T1000 (cell line): Measurements from ENCODE around the gene MIPOL1.

Source experiments
- DNase-seq: peaks from one replicate; lab custom pipeline; 2025; ENCODE audit warnings: mixed read lengths; lab: John Stamatoyannopoulos, UW

MIPOL1 gene

DNA sequence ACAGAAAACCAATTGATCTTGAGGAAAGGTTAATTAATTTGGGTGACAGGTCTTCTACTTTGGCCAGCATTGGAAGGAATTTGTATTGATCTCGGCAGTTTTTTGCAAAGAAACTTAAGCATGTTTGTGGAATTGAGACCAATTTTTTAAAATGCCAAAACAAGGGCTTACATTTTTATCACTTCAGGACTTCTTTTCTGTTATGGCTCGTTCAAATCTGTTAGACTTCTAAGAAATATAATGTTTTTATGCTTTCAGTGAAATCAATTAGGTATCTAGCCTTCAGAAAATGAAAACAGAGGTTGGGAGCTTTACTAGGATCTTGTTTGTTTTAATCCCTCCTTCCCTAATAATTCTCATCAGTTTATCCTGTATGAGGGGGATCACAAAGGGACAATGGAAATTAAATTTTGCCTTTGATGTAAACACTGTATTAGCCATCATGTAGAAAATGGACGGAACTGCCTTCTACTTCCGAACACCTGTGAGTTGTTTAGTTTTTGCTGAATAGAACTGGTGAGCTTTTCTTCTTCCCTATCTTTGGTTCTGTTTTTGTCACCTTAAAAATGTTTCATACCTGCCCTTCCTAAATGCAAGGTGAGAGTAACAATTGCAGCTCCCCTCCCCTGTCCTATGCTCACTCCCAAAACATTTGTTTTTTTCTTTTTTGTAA lies 389.5 kb downstream of the MIPOL1 start:
- no peak for DNase-seq

DNA sequence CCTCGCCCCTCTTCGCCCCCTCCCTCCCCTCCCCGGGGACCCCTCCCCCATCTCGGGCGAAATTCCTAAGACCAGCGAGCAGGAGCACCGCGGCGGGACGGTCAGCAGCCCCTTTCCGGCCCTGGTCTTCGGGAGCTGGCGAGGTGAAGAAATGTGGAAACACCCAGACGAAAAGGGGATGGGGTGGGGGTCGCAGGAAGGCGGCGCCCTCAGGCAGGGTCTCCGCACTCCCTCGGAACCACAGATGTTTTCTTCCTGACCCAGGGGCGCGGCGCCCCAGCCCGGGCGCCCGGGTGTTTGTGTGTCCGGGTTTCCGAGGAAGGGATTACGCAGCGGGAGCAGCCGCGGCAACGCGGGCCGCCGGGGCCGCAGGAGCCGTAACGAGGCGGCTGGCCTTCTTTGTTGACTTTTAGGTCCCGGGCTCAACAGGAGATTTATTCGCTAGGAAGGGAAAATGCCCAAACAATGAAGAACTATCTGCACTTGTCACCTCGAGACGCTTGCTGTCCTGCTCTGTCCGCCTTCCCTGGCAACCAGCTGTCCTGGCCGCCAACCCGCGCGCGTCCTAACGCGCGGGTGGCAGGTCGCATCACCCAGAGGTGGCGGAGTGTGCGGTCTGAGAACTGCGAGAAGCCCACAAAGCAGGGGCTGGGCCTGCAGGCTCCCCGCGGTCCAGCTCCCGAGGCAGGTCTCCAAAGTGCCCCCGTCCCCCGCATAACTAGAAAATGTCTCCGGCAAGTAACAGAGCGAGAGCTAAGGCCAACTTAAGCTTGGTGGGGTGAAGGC lies 390.3 kb downstream of the MIPOL1 start:
- DNase-seq: no peak

DNA sequence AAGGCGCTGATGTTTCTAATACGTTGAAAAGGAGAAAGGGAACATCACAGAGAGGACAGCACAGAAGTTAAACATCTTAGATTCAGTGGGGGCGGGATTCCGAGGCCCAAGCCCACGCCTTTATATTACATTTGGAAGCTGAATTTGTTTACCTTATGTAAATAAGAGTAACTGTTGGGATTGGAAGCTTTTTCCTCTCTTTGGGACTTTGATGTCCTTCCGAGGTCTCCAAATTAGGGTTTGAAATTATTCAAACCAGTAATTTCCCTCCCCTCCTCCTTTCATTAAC lies 390.9 kb downstream of the MIPOL1 start:
- no peak for DNase-seq

DNA sequence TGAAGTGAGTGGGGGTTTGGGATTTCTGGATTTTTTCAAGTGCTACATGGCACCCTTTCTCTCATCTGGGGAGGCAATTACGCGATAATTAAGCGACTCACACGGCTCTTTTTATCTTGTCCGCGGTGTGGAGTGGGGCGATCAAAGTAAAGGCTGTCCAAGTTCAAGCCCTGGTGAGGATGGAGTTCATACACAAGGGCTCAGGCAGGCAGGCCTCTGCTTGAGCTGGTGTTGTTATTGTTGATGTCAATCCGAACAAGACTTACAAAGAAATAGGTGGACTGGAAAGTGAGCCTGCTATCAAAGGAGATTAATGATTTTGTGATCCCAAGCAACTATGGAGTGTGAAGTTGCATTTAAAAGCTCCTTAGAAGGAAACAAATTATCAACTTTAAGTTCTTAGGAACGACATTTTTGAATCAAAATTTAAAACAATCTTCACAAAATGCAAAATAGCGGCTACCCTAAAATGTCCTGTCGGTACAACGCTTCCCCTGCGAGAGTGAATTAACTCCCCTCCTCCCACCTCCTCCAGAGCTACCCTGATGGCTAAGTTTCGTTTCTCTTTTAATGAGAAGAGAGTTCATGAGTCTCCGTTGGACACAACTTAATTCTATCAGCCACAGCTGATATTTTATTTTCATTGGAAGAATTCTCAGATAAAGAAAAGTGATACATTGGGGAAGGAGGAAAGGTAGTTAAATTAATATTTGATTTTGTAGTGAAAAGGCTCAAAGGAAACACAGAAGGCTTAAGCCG lies 391.4 kb downstream of the MIPOL1 start:
- no peak for DNase-seq

DNA sequence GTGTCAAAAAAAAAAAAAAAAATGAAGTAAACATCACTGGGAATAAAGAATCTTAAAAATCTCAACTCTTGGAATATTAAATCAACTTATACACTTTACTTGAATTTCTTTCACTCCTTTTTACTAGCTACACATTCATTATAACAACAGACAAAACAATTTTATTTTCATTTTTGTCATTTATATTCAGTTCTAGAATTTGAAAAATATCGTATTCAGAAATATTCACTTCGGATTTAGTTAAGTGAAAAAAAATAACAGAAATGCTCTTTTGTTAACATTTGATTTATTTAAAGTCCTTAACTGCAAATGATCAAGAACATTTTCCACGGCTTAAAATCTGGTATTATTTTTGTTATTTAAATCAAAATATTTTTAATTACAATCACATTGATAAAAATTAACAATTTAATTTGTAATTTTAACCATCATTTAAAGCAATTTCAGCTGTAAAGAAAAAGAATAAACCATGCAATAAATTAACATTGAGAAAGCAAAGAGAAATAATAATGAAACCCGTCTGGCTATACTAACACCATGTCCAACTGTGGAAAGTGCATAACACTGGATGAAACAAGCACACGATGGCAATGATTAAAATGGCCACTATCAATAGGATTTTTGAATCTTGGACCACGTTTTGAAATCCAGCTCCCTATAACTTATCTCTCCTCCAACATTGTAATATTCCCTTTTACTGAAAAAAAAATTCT lies 392.1 kb downstream of the MIPOL1 start:
- no peak for DNase-seq

DNA sequence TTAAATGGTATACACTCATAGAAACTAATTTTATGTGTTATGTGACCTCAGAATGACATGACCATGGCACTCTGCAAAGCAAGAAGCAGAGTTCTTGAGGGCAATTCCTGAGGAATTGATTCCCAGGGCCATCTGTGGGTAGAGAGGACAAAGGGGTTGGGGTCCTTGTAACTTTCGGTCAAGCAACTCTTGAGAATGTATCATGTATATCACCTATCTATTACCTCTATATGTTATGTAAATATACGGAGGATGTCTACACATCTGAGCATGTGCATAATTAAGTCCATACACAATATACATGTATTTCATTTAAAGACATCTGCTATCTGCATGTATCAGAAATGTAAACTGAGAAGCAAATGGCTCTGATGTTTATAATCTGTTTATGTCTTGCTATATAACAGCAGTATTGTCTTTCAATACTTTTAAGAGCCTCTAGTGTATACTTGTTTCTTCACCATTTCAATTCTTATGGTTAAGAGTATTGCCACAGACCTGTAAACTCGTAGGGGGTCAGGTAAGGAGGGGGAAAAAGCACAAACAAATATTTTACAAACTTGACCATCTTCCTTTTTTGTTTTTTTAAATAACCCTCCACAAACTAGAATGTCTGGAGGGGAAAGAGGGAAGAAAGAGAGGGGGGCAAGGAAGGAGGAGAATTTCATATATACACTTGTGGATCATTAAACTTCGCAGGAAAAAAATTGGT lies 392.8 kb downstream of the MIPOL1 start:
- no peak for DNase-seq

DNA sequence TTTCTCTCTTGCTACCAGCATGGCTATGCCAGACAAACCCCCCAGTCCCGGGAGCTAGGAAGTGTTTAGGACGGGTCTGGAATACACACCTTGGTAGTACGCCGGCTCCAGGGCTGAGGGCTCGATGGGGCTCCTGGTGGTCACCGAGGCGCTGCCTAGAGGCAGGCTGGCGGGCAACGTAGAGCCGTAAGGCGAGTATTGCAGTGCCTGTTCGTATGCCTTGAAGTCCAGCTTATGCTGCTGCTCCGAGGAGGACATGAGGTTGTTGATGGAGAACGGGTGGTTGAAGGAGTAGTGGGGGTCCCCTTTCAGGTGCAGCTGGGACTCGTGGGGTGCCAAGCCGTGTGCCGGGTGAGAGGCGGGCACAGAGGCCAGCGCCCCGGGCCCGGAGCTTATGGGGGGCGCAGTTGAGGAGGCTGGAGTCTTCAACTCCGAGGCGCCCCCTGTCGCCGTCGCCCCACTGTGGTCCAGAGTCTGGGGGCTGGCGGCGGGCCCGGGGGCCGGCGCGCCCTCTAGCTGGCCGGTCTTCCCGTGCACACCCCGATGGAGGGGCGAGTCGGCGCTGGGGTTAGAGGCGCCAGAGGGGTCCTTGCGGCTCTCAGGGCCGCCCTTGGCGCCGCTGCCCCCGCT lies 393.7 kb downstream of the MIPOL1 start:
- no peak for DNase-seq

DNA sequence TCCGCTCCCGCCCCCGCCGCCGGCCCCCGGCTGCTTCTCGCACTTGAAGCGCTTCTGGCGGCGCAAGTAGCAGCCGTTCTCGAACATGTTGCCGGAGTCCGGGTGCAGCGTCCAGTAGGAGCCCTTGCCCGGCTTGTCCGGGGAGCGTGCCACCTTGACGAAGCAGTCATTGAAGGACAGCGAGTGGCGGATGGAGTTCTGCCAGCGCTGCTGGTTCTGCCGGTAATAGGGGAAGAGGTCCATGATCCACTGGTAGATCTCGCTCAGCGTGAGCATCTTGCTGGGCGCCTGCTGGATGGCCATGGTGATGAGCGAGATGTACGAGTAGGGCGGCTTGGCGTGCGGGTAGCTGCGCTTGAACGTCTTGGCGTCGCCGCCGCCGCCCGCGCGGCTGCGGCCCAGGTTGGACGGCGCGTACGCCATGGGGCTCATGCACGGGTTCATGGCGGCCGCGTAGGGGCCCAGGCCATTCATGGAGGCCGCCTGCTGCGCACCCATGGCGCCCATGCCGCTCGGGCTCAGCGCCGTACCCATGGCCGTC lies 394.3 kb downstream of the MIPOL1 start:
- DNase-seq: no peak

DNA sequence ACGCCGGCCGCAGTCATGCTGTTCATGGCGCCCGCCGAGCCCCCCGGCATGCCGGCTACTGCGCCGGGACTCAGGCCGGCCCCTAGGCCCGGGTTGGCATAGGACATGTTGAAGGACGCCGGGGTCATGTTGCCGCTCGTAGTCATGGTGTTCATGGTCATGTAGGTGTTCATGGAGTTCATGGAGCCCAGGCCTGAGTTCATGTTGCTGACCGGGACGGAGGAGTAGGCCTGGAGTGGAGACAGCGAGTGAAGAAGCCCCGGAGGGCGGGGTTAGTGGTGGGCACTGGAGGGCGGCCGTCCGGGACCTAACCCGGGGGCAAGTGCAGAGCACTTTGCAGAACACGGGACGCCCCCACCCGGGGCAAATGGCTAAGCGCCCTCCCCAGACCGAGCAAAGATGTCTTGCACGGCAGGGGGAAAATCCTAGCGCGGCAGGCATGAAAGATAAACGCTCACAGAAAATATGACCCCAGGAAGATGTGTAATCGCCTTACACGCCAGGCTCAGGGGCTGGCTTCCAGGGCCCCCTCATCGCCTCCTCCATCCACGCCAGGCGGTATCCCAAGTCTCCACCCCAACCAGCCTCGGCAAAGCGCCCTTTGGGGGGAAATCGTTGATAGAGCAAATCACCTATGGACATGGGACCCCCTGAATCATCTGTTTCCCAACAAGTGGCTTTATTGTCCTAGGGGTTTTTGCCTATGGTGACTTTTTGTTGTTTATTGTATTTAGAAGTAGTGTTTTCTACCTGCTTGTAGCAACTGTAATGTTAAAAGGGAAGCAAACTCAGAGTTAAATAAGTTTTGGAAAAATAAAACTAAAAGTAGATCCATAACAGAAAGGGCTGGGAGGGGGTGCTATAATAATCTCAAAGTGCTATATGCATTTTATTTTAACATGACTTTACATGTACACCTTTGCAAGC lies 395.0 kb downstream of the MIPOL1 start:
- no peak for DNase-seq

DNA sequence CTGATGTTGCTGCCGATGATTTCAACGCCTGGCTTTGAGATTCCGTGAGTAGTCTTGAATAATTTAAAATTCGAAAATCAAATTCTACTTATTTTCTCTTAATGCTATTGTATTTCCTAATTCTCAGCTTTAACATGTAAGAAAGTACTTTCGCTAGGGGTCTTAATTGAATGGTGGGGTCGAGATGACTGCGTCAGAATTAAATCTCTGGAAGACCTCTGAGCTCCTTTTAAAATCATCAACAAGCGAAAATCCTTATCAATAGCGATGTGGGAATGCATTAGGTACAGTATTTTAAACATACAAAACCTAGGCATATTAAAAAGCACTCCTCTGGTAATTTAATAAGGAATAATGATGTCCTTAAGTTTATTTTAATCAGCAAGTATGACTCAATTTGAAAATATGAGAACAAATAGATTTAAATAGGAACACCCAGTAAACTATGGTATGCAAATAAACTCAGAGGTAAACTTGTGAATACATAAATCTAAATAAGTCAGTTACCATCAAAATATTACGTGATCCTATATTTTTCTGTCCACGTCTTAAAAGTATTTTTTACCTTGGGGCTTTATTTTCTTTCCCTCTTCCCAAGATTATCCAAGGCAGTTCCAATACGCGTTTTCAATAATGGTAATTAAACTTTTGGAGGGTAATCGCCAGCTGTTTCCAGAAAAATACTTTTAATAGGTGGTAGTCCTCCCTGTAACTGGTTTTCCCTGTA lies 395.9 kb downstream of the MIPOL1 start:
- no peak for DNase-seq

DNA sequence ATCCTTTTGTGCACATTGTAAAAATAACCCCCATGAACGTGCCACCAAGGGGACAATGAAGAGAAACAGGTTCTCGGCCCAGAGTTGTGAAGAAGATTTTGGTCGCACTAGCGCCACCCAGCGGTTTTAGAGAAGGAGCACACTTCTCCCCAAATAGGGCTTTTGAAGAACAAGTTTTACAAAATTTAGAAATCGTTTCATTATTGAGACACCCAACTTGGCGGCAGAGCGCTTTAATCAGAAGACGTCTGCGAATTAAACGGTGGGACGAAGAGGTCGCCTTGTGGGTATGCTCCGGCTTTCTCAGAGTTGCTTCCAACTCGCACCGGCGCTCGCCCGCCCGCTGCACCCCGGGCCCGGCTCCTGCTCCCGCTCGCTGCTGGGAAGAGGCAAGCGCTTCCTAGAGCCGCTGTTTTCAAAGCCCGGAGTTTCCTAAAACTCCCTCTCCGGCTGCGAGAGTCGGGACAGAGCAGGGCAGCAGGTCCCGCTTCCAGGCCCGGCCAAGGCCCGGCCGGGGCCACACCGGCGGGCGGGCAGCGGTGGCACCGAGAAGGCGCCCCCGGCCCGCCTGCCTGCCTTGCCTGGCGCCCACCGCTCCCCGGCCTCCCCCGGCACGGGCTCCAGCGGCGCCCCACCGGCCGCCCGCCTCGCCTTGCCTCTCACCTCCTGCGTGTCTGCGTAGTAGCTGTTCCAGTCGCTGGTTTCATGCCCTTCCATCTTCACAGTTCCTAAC lies 396.7 kb downstream of the MIPOL1 start:
- DNase-seq: peak; percentile 69

DNA sequence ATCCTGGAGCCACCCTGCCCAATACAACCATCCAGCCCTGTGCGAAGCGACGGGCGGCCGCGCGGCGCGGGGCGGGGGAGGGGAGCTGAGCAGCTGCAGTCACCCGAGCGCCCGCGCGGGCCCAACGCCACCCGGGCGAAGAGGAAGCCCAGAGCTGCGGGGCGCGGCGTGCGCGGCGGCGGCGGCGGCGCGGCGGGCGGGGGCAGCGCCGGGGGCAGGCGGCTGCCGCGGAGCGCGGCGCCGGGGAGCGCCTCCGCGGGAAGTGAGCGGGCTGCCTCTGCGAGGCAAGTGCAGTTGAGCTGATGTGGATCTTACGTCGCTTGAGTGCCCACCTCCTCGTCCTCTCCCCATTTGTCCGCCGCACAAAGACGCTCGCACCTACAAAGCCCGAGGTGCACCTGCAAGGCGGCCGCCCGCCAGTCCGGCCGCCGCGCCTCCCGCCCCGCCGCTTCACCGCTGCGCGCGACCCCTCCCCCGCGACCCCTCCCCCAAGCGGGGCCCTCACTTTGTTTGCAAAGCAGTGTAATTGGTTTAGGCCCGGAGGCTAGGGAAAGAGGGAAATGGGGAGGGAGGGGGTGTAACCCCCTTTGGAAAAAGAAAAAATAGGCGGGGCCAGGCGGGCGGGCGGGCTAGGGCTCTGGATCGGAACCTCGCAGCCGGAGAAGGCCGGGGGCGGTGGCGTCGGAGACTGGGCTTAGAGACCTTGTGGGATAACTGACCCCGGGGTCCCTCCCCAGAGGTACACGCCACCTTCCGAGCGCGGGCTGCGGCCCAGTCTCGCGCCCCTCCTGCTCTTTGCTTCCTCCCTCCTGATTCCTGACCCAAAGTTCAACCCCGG lies 397.5 kb downstream of the MIPOL1 start, which contains the start of the genes FOXA1 and TTC6:
FOXA1 (minus strand) TSS at position 279 of the 838 bp plus-strand sequence; CDS start at position 2, 277 bp downstream.
TTC6 (plus strand) TSS at position 659 of the 838 bp plus-strand sequence. CDS start 26,436 bp downstream, outside the sequence.
- DNase-seq: peak; percentile 38

DNA sequence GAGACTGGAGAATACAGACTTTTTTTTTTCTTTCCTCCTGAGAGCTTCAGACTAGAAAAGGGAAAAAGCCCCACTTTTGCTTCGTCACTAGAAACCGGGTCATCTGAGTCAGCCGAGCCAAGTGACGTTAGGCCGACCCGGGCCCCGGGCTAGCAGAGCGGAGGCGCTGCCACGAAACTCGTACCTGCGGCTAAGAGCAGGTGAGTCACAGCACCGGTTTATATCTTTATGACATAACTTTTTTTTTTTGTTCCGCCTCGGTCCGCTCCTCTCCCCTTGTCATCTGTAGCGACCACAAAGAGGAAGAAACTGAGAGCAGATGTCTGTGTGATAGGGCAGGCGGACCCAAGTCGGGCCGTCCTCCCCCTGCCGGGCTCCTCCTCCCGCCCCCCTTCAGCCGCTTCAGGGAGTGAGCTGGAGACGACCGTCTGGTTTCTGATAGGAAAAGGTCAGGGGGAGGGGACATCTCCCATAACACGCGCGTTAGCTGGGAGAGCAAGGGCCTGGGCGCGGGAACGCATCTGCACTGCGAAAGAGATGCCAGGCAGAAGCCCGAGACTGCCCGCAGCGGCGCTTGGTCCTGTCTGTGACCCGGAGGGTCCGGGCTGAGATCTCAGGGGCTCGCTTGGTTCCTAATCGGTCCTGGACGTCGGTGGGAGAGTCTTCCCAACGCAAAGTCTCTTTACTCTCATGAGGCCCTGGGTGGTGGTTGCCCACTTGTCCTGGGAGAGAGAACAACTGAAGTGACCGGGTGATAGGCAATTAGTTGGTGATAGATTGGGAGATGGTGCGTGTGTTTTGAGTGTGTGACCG lies 398.3 kb downstream of the MIPOL1 start:
- peak; percentile 29 for DNase-seq

DNA sequence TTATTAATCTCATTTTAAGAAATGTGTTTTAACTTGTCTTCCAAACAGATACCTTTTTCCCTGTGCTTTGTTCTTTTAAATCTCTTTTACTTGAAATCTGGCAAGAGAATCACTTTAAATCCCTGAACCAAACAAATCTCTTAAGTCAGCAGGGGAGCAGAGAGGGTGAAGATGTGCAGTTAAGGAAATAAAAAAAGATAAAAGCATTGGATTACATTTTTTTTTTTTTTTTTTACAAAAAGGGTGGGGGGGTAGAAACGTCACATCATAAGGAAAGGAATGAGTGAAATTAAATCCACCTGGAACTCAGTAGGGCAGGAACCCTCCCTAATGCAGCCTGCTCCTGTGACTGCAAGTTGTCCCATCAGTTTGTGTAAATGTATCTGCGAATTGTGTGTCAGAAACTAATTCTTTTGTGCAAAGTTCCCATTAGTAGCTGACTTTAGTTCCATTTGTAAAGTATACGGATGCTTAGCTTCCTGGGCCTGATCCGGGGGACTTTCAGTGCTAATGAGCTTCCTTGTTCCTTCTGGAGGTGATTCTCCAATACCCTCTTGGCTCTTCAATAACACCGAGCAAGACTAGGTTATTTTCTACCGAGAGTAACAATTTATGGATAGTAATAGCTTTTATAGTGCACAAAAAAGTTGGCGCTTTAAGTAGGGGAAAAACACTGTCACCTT lies 399.2 kb downstream of the MIPOL1 start:
- DNase-seq: no peak

DNA sequence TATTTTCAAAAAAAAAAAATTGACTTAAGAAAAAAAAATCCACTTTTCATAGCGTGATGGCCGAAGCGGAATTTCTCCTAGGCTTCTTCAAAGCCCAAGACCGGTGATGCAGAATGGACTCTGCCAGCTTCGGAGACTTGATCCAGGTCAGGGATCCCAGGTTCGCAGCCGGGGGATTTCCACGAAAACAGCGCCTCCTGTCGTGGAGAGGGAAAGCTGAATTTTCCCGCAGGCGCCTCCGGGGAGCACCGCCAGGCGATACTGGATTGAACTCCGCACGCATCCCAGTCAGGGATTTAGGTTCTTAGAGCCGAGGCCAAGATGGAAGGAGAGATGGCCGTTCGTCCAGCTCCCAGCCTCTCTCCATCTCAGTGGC lies 399.8 kb downstream of the MIPOL1 start:
- DNase-seq: no peak
